Tibial nerve (tissue), 4 donors: Measurements from ENCODE around the gene BTBD9. TPM values are rescaled to one million over a fixed set of nuclear protein-coding genes. Genes with fewer than 3 reads are reported as not detected.

Experiments
- DNase-seq, 2 donors: peaks; one replicate each; pipeline ENCODE4 v3.0.0-alpha.2; 2019; ENCODE audit warnings: low spot score in 2 of 2
- H3K27ac ChIP-seq, 4 donors: fragments of 200-600 bp; sonication (generic) in 3 of 4; one replicate each; pipeline ENCODE4 v1.5.1; 2017 to 2019; ENCODE audit warnings: mild to moderate bottlenecking in 1 of 4
- H3K27me3 ChIP-seq, 2 donors: fragments of 200-600 bp; sonication (generic) in 1 of 2; one replicate each; pipeline versions ENCODE4 v1.5.1 to v1.6.0; 2017 to 2019
- H3K36me3 ChIP-seq, 3 donors: fragments of 200-600 bp; sonication (generic); one replicate each; pipeline ENCODE4 v1.5.1; 2018 to 2019
- H3K4me1 ChIP-seq, 4 donors: fragments of 200-600 bp; sonication (generic) in 3 of 4; one replicate each; pipeline ENCODE4 v1.5.1; 2017 to 2019
- H3K4me3 ChIP-seq, 4 donors: fragments of 200-600 bp; sonication (generic) in 3 of 4; one replicate each; pipeline ENCODE4 v1.5.1; 2017 to 2019; ENCODE audit warnings: mild to moderate bottlenecking in 1 of 4, moderate library complexity in 1 of 4
- H3K9me3 ChIP-seq, 4 donors: fragments of 200-600 bp; sonication (generic) in 3 of 4; one replicate each; pipeline ENCODE4 v1.5.1; 2017 to 2019
- EP300 ChIP-seq, 2 donors: sonication (generic); formaldehyde crosslinking; IDR thresholded peaks; one replicate each; pipeline ENCODE4 v1.6.1; 2017; ENCODE audit warnings: antibody characterized with exemption in 2 of 2, mild to moderate bottlenecking in 1 of 2
- POLR2A ChIP-seq, 2 donors: fragments of 450-650 bp; IDR thresholded peaks; one replicate each; pipeline ENCODE4 v1.6.1; 2017; ENCODE audit warnings: antibody characterized with exemption in 2 of 2, mild to moderate bottlenecking in 2 of 2, moderate library complexity in 2 of 2
- WGBS, 2 donors: methylation state at CpG; one replicate each; pipeline ENCODE4 v1.1.5; 2018; 5-methylcytosine and 5-hydroxymethylcytosine counted together
- total RNA-seq, 4 donors: library from RNA; depleted of rRNA; stranded (reverse); fragments of >200 nt; gene quantifications; one replicate each; pipeline ENCODE4 v1.1.0, GENCODE V29; 2016
- TF ChIP-seq, protein P1 (sequence below), 5 experiments: fragments of 200-600 bp in 3 of 5; fragments of 450-650 bp in 2 of 5; sonication (generic) in 3 of 5; IDR thresholded peaks; one replicate each; pipeline ENCODE4 v1.5.1; 2016 to 2019; ENCODE audit warnings: antibody characterized with exemption in 5 of 5, mild to moderate bottlenecking in 3 of 5, moderate library complexity in 2 of 5

The BTBD9 gene
- total RNA-seq, 4 donors from 2014 or later, result 7.5 to 23.9 (median 10.7) TPM

- WGBS, 2 donors, result 84 to 88% methylated on average over 9 of the region's 9 CpGs
- Histone ChIP-seq H3K4me3 (no peak overlapping the region), H3K27ac (no peak overlapping the region), H3K4me1 (peaks cover 0 to 12% (median 0%) of the 10 kb centered on the region in 4 donors), H3K27me3 (no peaks in the 10 kb centered on the region), H3K9me3 (no peaks in the 10 kb centered on the region), H3K36me3 (peaks cover 0 to 15% (median 0%) of the 10 kb centered on the region in 3 donors)
- DNase-seq, result no peak
- TF ChIP-seq POLR2A (IDR thresholded peaks at IDR 0.05), result no peak
- TF ChIP-seq EP300 (IDR thresholded peaks at IDR 0.05), result no peak
- TF ChIP-seq, protein P1, sequence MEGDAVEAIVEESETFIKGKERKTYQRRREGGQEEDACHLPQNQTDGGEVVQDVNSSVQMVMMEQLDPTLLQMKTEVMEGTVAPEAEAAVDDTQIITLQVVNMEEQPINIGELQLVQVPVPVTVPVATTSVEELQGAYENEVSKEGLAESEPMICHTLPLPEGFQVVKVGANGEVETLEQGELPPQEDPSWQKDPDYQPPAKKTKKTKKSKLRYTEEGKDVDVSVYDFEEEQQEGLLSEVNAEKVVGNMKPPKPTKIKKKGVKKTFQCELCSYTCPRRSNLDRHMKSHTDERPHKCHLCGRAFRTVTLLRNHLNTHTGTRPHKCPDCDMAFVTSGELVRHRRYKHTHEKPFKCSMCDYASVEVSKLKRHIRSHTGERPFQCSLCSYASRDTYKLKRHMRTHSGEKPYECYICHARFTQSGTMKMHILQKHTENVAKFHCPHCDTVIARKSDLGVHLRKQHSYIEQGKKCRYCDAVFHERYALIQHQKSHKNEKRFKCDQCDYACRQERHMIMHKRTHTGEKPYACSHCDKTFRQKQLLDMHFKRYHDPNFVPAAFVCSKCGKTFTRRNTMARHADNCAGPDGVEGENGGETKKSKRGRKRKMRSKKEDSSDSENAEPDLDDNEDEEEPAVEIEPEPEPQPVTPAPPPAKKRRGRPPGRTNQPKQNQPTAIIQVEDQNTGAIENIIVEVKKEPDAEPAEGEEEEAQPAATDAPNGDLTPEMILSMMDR (IDR thresholded peaks at IDR 0.05), result no peak
These were observed 447.7 kb downstream of the BTBD9 start for GRCh38 chr6:38192011-38192410.

- Histone ChIP-seq H3K4me3 (no peak overlapping the region), H3K27me3 (no peaks in the 10 kb centered on the region), H3K27ac (no peak overlapping the region), H3K36me3 (peaks cover 0 to 15% (median 0%) of the 10 kb centered on the region in 3 donors), H3K4me1 (peaks cover 0 to 12% (median 0%) of the 10 kb centered on the region in 4 donors), H3K9me3 (no peaks in the 10 kb centered on the region)
- TF ChIP-seq EP300 (IDR thresholded peaks at IDR 0.05) (no peak), POLR2A (IDR thresholded peaks at IDR 0.05) (no peak)
- TF ChIP-seq, protein P1 (IDR thresholded peaks at IDR 0.05), result no peak
- WGBS, 2 donors, result 79 to 91% methylated on average over 9 of the region's 9 CpGs
- no peak for DNase-seq
These were observed 448.3 kb downstream of the BTBD9 start for GRCh38 chr6:38191418-38191817.

- Histone ChIP-seq H3K36me3 (peaks cover 0 to 15% (median 0%) of the 10 kb centered on the region in 3 donors), H3K9me3 (no peaks in the 10 kb centered on the region), H3K27ac (no peak overlapping the region), H3K27me3 (no peaks in the 10 kb centered on the region), H3K4me1 (peaks cover 0 to 11% (median 0%) of the 10 kb centered on the region in 4 donors), H3K4me3 (no peak overlapping the region)
- TF ChIP-seq, protein P1 (IDR thresholded peaks at IDR 0.05), result no peak
- TF ChIP-seq EP300 (IDR thresholded peaks at IDR 0.05) (no peak), POLR2A (IDR thresholded peaks at IDR 0.05) (no peak)
- no peak for DNase-seq
- WGBS, 2 donors, result 92 to 93% methylated on average over 14 of the region's 14 CpGs
These were observed 450.9 kb downstream of the BTBD9 start for GRCh38 chr6:38188677-38189335.

GRCh38 chr6:38187811-38188590, 451.7 kb downstream of the BTBD9 start:
- 88 to 89% methylated on average over 18 to 20 of the region's 20 CpGs for WGBS, 2 donors
- Histone ChIP-seq H3K36me3 (peaks cover 0 to 15% (median 0%) of the 10 kb centered on the region in 3 donors), H3K9me3 (no peaks in the 10 kb centered on the region), H3K27me3 (no peaks in the 10 kb centered on the region), H3K4me3 (no peak overlapping the region), H3K4me1 (peaks cover 0 to 5% (median 0%) of the 10 kb centered on the region in 4 donors), H3K27ac (no peak overlapping the region)
- no peak for DNase-seq
- TF ChIP-seq EP300 (IDR thresholded peaks at IDR 0.05), result no peak
- no peak for TF ChIP-seq POLR2A (IDR thresholded peaks at IDR 0.05)
- TF ChIP-seq, protein P1 (IDR thresholded peaks at IDR 0.05), result no peak

- Histone ChIP-seq H3K4me3 (no peak overlapping the region), H3K27me3 (no peaks in the 10 kb centered on the region), H3K9me3 (no peaks in the 10 kb centered on the region), H3K27ac (no peak overlapping the region), H3K36me3 (peaks cover 0 to 18% (median 0%) of the 10 kb centered on the region in 3 donors), H3K4me1 (peaks cover 0 to 5% (median 0%) of the 10 kb centered on the region in 4 donors)
- no peak for DNase-seq
- WGBS, 2 donors, result 66 to 67% methylated on average over 8 of the region's 8 CpGs
- TF ChIP-seq EP300 (IDR thresholded peaks at IDR 0.05), result no peak
- TF ChIP-seq, protein P1 (IDR thresholded peaks at IDR 0.05), result no peak
- TF ChIP-seq POLR2A (IDR thresholded peaks at IDR 0.05), result no peak
These were observed 452.4 kb downstream of the BTBD9 start for GRCh38 chr6:38187325-38187724.
